Neural cell (in vitro differentiated cells): ENCODE measurements around the gene FAM32A.

Source experiments
- CTCF ChIP-seq: fragments of 450-650 bp; IDR thresholded peaks from 2 replicates; pipeline ENCODE4 v1.5.1; 2014; ENCODE audit warnings: antibody characterized with exemption, mild to moderate bottlenecking, moderate library complexity; ENCODE audit not compliant: poor library complexity, severe bottlenecking
- EZH2 ChIP-seq: fragments of 200-600, 300-800 bp; shearing (Covaris generic), sonication (generic); IDR thresholded peaks from 2 replicates; pipeline ENCODE4 v1.6.1; 2014; ENCODE audit warnings: antibody characterized with exemption, low read length, borderline replicate concordance, mild to moderate bottlenecking; ENCODE audit not compliant: insufficient read depth, poor library complexity, severe bottlenecking
- SMC3 ChIP-seq: fragments of 450-650 bp; conservative IDR thresholded peaks from 2 replicates; pipeline ENCODE4 v1.6.1; 2014; ENCODE audit warnings: antibody characterized with exemption, mild to moderate bottlenecking, moderate library complexity; ENCODE audit not compliant: poor library complexity
- TF ChIP-seq, protein P1 (sequence below): IDR thresholded peaks from 2 replicates; pipeline ENCODE4 v1.6.1; 2012; ENCODE audit warnings: borderline replicate concordance

DNA sequence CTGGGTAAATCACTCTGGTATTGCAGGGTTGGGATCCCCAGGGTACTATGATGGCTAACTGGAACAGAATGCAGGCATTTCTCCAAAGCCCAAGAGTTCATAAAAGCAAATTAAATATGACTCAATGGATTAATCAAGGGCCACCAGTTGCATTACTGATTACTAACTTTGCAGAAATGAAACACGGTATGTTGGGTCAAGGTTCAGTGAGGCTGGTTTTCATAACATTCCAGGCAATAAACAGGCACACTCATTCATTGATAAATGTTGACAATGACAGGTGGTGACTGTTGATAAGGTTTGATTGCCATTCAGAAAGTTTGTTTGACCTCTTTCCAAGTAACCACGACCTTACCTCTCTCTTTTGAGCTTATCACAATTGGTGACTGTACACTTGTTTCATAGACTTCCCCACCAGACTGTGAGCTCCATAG, 12.0 kb downstream of the FAM32A start:
- no peak for TF ChIP-seq CTCF
- TF ChIP-seq, protein P1, sequence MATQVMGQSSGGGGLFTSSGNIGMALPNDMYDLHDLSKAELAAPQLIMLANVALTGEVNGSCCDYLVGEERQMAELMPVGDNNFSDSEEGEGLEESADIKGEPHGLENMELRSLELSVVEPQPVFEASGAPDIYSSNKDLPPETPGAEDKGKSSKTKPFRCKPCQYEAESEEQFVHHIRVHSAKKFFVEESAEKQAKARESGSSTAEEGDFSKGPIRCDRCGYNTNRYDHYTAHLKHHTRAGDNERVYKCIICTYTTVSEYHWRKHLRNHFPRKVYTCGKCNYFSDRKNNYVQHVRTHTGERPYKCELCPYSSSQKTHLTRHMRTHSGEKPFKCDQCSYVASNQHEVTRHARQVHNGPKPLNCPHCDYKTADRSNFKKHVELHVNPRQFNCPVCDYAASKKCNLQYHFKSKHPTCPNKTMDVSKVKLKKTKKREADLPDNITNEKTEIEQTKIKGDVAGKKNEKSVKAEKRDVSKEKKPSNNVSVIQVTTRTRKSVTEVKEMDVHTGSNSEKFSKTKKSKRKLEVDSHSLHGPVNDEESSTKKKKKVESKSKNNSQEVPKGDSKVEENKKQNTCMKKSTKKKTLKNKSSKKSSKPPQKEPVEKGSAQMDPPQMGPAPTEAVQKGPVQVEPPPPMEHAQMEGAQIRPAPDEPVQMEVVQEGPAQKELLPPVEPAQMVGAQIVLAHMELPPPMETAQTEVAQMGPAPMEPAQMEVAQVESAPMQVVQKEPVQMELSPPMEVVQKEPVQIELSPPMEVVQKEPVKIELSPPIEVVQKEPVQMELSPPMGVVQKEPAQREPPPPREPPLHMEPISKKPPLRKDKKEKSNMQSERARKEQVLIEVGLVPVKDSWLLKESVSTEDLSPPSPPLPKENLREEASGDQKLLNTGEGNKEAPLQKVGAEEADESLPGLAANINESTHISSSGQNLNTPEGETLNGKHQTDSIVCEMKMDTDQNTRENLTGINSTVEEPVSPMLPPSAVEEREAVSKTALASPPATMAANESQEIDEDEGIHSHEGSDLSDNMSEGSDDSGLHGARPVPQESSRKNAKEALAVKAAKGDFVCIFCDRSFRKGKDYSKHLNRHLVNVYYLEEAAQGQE, result no peak
- no peak for TF ChIP-seq EZH2
- no peak for TF ChIP-seq SMC3
